Stimulated activated CD4-positive, alpha-beta T cell treated with anti-CD3 and anti-CD28 coated beads, Interleukin-4, amount 100 ng/mL, for 4 hours (primary cell): ENCODE results near the gene IL1F10.

ENCODE experiments used
- DNase-seq, 2 experiments: peaks; one replicate each; pipeline ENCODE4 v3.0.0-alpha.2; 2020

IL1F10 gene

GRCh38 chr2:113060396-113060795 is 7.4 kb upstream of the IL1F10 start:
- DNase-seq: no peak

GRCh38 chr2:113060796-113061195 is 7.0 kb upstream of the IL1F10 start:
- DNase-seq: no peak

GRCh38 chr2:113061241-113061640 is 6.5 kb upstream of the IL1F10 start:
- no peak for DNase-seq

- no peak for DNase-seq
Measured at GRCh38 chr2:113061896-113062770, 5.6 kb upstream of the IL1F10 start.

- DNase-seq: no peak
Measured at GRCh38 chr2:113064281-113064680, 3.5 kb upstream of the IL1F10 start.

- no peak for DNase-seq
Measured at GRCh38 chr2:113064898-113065297, 2.9 kb upstream of the IL1F10 start.

GRCh38 chr2:113068249-113068648 is 479 bp downstream of the IL1F10 start:
- DNase-seq: no peak

- no peak for DNase-seq
Measured at GRCh38 chr2:113068706-113069485, 1.1 kb downstream of the IL1F10 start.

GRCh38 chr2:113069676-113070605 is 2.2 kb downstream of the IL1F10 start:
- DNase-seq: no peak

GRCh38 chr2:113070606-113070975 is 2.8 kb downstream of the IL1F10 start:
- DNase-seq: no peak

GRCh38 chr2:113072584-113072983 is 4.8 kb downstream of the IL1F10 start:
- DNase-seq: no peak

GRCh38 chr2:113073325-113073834 is 5.6 kb downstream of the IL1F10 start:
- no peak for DNase-seq

- no peak for DNase-seq
Measured at GRCh38 chr2:113075030-113075429, 7.3 kb downstream of the IL1F10 start.

GRCh38 chr2:113075600-113075999 is 7.8 kb downstream of the IL1F10 start:
- DNase-seq: no peak

GRCh38 chr2:113076954-113077669 is 9.3 kb downstream of the IL1F10 start:
- no peak for DNase-seq

- no peak for DNase-seq
Measured at GRCh38 chr2:113077921-113078320, 10.2 kb downstream of the IL1F10 start.

- no peak for DNase-seq
Measured at GRCh38 chr2:113078350-113078839, 10.6 kb downstream of the IL1F10 start.

GRCh38 chr2:113079131-113079530 is 11.4 kb downstream of the IL1F10 start:
- DNase-seq: no peak

GRCh38 chr2:113080134-113080533 is 12.4 kb downstream of the IL1F10 start:
- DNase-seq: peak; percentile 30 to 53

- no peak for DNase-seq
Measured at GRCh38 chr2:113081488-113082210, 13.9 kb downstream of the IL1F10 start.

- DNase-seq: no peak
Measured at GRCh38 chr2:113083296-113083695, 15.5 kb downstream of the IL1F10 start.
